Liver (tissue), 9 donors: ENCODE data around the gene TBC1D14. TPM values are rescaled to one million over a fixed set of nuclear protein-coding genes. Genes with fewer than 3 reads are reported as not detected.

Source experiments
- DNase-seq: peaks from one replicate; pipeline ENCODE4 v3.0.0-alpha.2; 2017; ENCODE audit warnings: low spot score
- H3K27ac ChIP-seq, 2 donors: one replicate each; pipeline ENCODE4 v1.7.0; 2013; ENCODE audit warnings: inconsistent platforms in 2 of 2, low read length in 2 of 2, control low read depth in 1 of 2, low read depth in 1 of 2, mild to moderate bottlenecking in 1 of 2
- H3K27me3 ChIP-seq, 4 donors: one replicate each; pipeline versions ENCODE4 v1.6.1 to v1.7.0; 2013; ENCODE audit warnings: low read length in 3 of 4, inconsistent platforms in 1 of 4, mild to moderate bottlenecking in 1 of 4, moderate library complexity in 1 of 4; ENCODE audit not compliant: control insufficient read depth in 4 of 4, insufficient read depth in 4 of 4
- H3K36me3 ChIP-seq, 4 donors: one replicate each; pipeline versions ENCODE4 v1.6.1 to v1.7.0; 2013; ENCODE audit warnings: low read length in 3 of 4, mild to moderate bottlenecking in 3 of 4, low read depth in 1 of 4, moderate library complexity in 1 of 4; ENCODE audit not compliant: control insufficient read depth in 4 of 4, insufficient read depth in 3 of 4
- H3K4me1 ChIP-seq, 4 donors: one replicate each; pipeline versions ENCODE4 v1.6.1 to v1.7.0; 2013; ENCODE audit warnings: low read length in 3 of 4, mild to moderate bottlenecking in 3 of 4, moderate library complexity in 1 of 4; ENCODE audit not compliant: control insufficient read depth in 4 of 4, insufficient read depth in 4 of 4
- H3K4me3 ChIP-seq, 3 donors: one replicate each; pipeline versions ENCODE4 v1.6.1 to v1.7.0; 2013; ENCODE audit warnings: low read length in 3 of 3, control low read depth in 1 of 3, low read depth in 1 of 3, mild to moderate bottlenecking in 1 of 3
- H3K9ac ChIP-seq, 2 donors: one replicate each; pipeline ENCODE4 v1.7.0; 2013; ENCODE audit warnings: low read length in 2 of 2, mild to moderate bottlenecking in 2 of 2, moderate library complexity in 2 of 2, control low read depth in 1 of 2, low read depth in 1 of 2
- H3K9me3 ChIP-seq, 4 donors: one replicate each; pipeline versions ENCODE4 v1.6.1 to v1.7.0; 2013; ENCODE audit warnings: low read length in 3 of 4; ENCODE audit not compliant: control insufficient read depth in 4 of 4
- EGR1 ChIP-seq, 2 donors: IDR thresholded peaks; 2 replicates each; pipeline ENCODE4 v1.6.1; 2016 to 2018; ENCODE audit warnings: antibody characterized with exemption in 2 of 2, low read depth in 2 of 2
- FOXA1 ChIP-seq: IDR thresholded peaks from 2 replicates; pipeline ENCODE4 v1.6.1; 2016; ENCODE audit warnings: antibody characterized with exemption
- FOXA2 ChIP-seq: IDR thresholded peaks from 2 replicates; pipeline ENCODE4 v1.6.1; 2016; ENCODE audit warnings: antibody characterized with exemption
- GABPA ChIP-seq, 2 donors: IDR thresholded peaks in 1 of 2; conservative IDR thresholded peaks in 1 of 2; 2 replicates each; pipeline ENCODE4 v1.6.1; 2016; ENCODE audit warnings: antibody characterized with exemption in 2 of 2, mild to moderate bottlenecking in 1 of 2, moderate library complexity in 1 of 2
- HNF4A ChIP-seq, 2 donors: conservative IDR thresholded peaks; 2 replicates each; pipeline ENCODE4 v1.6.1; 2016; ENCODE audit warnings: antibody characterized with exemption in 2 of 2, mild to moderate bottlenecking in 2 of 2
- HNF4G ChIP-seq: IDR thresholded peaks from 2 replicates; pipeline ENCODE4 v1.6.1; 2016; ENCODE audit warnings: antibody characterized with exemption
- JUND ChIP-seq, 2 donors: IDR thresholded peaks; 2 replicates each; pipeline ENCODE4 v1.6.1; 2016; ENCODE audit warnings: antibody characterized with exemption in 2 of 2
- NR2F2 ChIP-seq: IDR thresholded peaks from 2 replicates; pipeline ENCODE4 v1.6.1; 2016; ENCODE audit warnings: antibody characterized with exemption
- REST ChIP-seq: IDR thresholded peaks from 2 replicates; pipeline ENCODE4 v1.6.1; 2016; ENCODE audit warnings: antibody characterized with exemption, mild to moderate bottlenecking
- RXRA ChIP-seq, 2 donors: IDR thresholded peaks; 2 replicates each; pipeline ENCODE4 v1.6.1; 2017 to 2018; ENCODE audit warnings: antibody characterized with exemption in 2 of 2, mild to moderate bottlenecking in 1 of 2
- SP1 ChIP-seq: IDR thresholded peaks from 2 replicates; pipeline ENCODE4 v1.6.1; 2018; ENCODE audit warnings: antibody characterized with exemption, mild to moderate bottlenecking
- TAF1 ChIP-seq: conservative IDR thresholded peaks from 2 replicates; pipeline ENCODE4 v1.6.1; 2016; ENCODE audit warnings: antibody characterized with exemption, mild to moderate bottlenecking
- ZBTB33 ChIP-seq: IDR thresholded peaks from 2 replicates; pipeline ENCODE4 v1.6.1; 2016; ENCODE audit warnings: antibody characterized with exemption
- WGBS: extraction: QIAGEN DNeasy Blood & Tissue Kit; methylation state at CpG from one replicate; pipeline ENCODE4 v1.1.7; 2013; 5-methylcytosine and 5-hydroxymethylcytosine counted together
- polyA plus RNA-seq, 2 donors: library from polyadenylated mRNA; stranded (reverse) in 1 of 2; unstranded in 1 of 2; fragments of 200-250 nt in 1 of 2; fragments of >200 nt in 1 of 2; fragmentation: Nextera tagmentation in 1 of 2; extraction: Ambion mirVana in 1 of 2; gene quantifications; one replicate each; pipeline versions ENCODE4 v1.2.1 to v1.2.3, GENCODE V29; 2013 to 2015
- total RNA-seq, 2 donors: library from RNA; depleted of rRNA; stranded (reverse); fragments of >200 nt; gene quantifications; one replicate each; pipeline ENCODE4 v1.2.3, GENCODE V29; 2014
- TF ChIP-seq, protein P1 (sequence below): IDR thresholded peaks from 2 replicates; pipeline ENCODE4 v1.6.1; 2016; ENCODE audit warnings: antibody characterized with exemption
- TF ChIP-seq, protein P2 (sequence below): fragments of 150-350 bp; IDR thresholded peaks from 2 replicates; pipeline ENCODE4 v1.5.1; 2017; ENCODE audit warnings: improper control_type of control experiment, low read depth, low read length; ENCODE audit not compliant: missing input control
- TF ChIP-seq, protein P3 (sequence below): IDR thresholded peaks from 2 replicates; pipeline ENCODE4 v1.6.1; 2016; ENCODE audit warnings: antibody characterized with exemption
- donor health status: healthy.
- donor health status: healthy.
- donor health status: healthy.
- donor health status: healthy.
- donor health status: healthy.

Gene TBC1D14
- total and polyA plus RNA-seq, 4 donors = 10.0 to 45.2 (median 22.7) TPM

DNA sequence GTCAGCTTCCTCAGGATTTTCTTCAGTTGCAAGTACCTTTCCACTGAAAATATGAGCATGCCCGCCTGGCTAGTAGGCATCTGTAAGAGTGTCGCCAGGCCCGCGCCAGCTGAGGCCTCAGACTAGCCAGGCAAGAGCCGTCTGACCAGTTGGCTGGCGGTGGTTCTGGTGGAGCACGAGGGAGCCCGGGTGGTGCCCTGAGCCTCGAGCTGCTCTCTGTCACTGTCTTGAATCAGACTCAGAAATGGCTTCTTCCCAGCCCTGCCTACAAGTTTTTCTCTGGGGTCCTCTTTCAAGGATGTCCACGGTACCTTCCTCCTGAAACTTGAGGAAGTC, 146.3 kb downstream of the TBC1D14 start:
- 95% methylated on average over 10 of the region's 10 CpGs for WGBS
- Histone ChIP-seq H3K36me3 (peaks cover 5 to 45% (median 35%) of the 10 kb centered on the region in 4 donors), H3K27ac (no peak overlapping the region), H3K9me3 (no peaks in the 10 kb centered on the region), H3K4me1 (peaks cover 3 to 13% (median 6%) of the 10 kb centered on the region in 4 donors), H3K27me3 (no peaks in the 10 kb centered on the region), H3K4me3 (no peak overlapping the region), H3K9ac (no peak overlapping the region)
- TF ChIP-seq EGR1 (IDR thresholded peaks at IDR 0.05; ENCODE audit: low read depth in 2 of 2) = no peak
- TF ChIP-seq JUND (IDR thresholded peaks at IDR 0.05) = no peak
- no peak for TF ChIP-seq REST
- TF ChIP-seq, protein P1, sequence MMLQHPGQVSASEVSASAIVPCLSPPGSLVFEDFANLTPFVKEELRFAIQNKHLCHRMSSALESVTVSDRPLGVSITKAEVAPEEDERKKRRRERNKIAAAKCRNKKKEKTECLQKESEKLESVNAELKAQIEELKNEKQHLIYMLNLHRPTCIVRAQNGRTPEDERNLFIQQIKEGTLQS = no peak
- no peak for TF ChIP-seq HNF4A (conservative IDR thresholded peaks at IDR 0.05)
- TF ChIP-seq, protein P2, sequence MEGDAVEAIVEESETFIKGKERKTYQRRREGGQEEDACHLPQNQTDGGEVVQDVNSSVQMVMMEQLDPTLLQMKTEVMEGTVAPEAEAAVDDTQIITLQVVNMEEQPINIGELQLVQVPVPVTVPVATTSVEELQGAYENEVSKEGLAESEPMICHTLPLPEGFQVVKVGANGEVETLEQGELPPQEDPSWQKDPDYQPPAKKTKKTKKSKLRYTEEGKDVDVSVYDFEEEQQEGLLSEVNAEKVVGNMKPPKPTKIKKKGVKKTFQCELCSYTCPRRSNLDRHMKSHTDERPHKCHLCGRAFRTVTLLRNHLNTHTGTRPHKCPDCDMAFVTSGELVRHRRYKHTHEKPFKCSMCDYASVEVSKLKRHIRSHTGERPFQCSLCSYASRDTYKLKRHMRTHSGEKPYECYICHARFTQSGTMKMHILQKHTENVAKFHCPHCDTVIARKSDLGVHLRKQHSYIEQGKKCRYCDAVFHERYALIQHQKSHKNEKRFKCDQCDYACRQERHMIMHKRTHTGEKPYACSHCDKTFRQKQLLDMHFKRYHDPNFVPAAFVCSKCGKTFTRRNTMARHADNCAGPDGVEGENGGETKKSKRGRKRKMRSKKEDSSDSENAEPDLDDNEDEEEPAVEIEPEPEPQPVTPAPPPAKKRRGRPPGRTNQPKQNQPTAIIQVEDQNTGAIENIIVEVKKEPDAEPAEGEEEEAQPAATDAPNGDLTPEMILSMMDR = no peak
- no peak for TF ChIP-seq FOXA2
- no peak for DNase-seq

DNA sequence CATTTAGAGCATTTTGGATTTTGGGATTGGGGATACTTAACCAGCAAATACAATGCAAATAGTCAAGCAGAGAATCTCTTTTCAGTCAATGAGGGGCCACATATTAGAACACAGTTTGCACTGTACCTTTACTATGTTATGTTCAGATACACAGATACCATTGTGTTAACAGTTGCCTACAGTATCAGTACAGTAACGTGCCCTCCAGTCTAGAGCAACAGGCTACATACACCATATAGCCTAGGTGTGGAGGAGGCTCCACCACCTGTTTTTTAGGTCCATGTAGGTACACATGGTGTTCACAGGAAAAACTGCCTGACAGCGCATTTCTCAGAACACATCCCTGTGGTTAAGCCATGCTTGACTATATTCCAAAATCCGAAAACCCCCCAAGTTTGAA, 149.2 kb downstream of the TBC1D14 start:
- H3K9me3 ChIP-seq = no peaks in the 10 kb centered on the region
- no peak overlapping the region for H3K4me3 ChIP-seq
- H3K9ac ChIP-seq = no peak overlapping the region
- 98% methylated on average over 3 of the region's 3 CpGs for WGBS
- TF ChIP-seq NR2F2 (no peak), FOXA2 (no peak), REST (no peak), EGR1 (IDR thresholded peaks at IDR 0.05; ENCODE audit: low read depth in 2 of 2) (no peak), SP1 (no peak), HNF4G (no peak), FOXA1 (no peak), TAF1 (no peak), HNF4A (conservative IDR thresholded peaks at IDR 0.05) (no peak), RXRA (IDR thresholded peaks at IDR 0.05) (no peak), GABPA (IDR thresholded peaks at IDR 0.05 in 1 of 2, conservative IDR thresholded peaks at IDR 0.05 in 1 of 2) (no peak), ZBTB33 (no peak), JUND (IDR thresholded peaks at IDR 0.05) (no peak)
- TF ChIP-seq, protein P3, sequence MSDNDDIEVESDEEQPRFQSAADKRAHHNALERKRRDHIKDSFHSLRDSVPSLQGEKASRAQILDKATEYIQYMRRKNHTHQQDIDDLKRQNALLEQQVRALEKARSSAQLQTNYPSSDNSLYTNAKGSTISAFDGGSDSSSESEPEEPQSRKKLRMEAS = no peak
- TF ChIP-seq, protein P1 = no peak
- TF ChIP-seq, protein P2 = no peak
- no peak for DNase-seq
- H3K4me1 ChIP-seq = peaks cover 0 to 3% (median 0%) of the 10 kb centered on the region in 4 donors
- peaks cover 13 to 65% (median 55%) of the 10 kb centered on the region in 4 donors for H3K36me3 ChIP-seq
- no peak overlapping the region for H3K27ac ChIP-seq
- no peaks in the 10 kb centered on the region for H3K27me3 ChIP-seq
